ENCODE measurements around the gene RCN2.
"Not testable (repeated sequence)": the region's sequence is repeated elsewhere in the genome, so short reads cannot be mapped to it uniquely, and the experiment has no call there.

DNA sequence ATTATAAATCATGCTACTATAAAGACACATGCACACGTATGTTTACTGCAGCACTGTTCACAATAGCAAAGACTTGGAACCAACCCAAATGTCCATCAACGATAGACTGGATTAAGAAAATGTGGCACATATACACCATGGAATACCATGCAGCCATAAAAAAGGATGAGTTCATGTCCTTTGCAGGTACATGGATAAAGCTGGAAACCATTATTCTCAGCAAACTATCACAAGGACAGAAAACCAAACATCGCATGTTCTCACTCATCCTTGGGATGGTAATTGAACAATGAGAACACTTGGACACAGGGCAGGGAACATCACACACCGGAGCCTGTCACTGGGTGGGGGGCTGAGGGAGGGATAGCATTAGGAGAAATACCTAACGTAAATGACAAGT, 38.7 kb upstream of the RCN2 start:
- TF ChIP-seq CTCF (conservative IDR thresholded peaks at IDR 0.05); ZFX (IDR thresholded peaks at IDR 0.05): not testable (repeated sequence)
